ENCODE data around the gene CLCF1. TPM values are rescaled to one million over a fixed set of nuclear protein-coding genes. Genes with fewer than 3 reads are reported as not detected.

CLCF1 gene
- total and polyA plus RNA-seq, 2 donors (not counting 3 experiments of a cell fraction or from before 2014, with no cell fraction given), result 5.8 to 6.5 TPM

- Histone ChIP-seq H3K9me1 (replicated peaks; ENCODE audit: control insufficient read depth, extremely low read depth, insufficient read depth, low read length) (no peaks in the 10 kb centered on the region), H3K36me3 (ENCODE audit: control insufficient read depth in 2 of 2, extremely low read depth in 1 of 2, insufficient read depth in 2 of 2, low read length in 2 of 2) (no peaks in the 10 kb centered on the region), H3K79me2 (ENCODE audit: control insufficient read depth, insufficient read depth, low read length) (peaks cover 14% of the 10 kb centered on the region), H2AFZ (ENCODE audit: low read depth, low read length) (peak overlapping the region; percentile 30), H4K20me1 (replicated peaks; ENCODE audit: control insufficient read depth, extremely low read depth, insufficient read depth, low read length) (no peaks in the 10 kb centered on the region), H3K4me2 (ENCODE audit: insufficient read depth, low read length) (no peak overlapping the region), H3K27me3 (ENCODE audit: control insufficient read depth in 2 of 2, insufficient read depth in 2 of 2, low read length in 2 of 2) (peaks cover 0 to 3% of the 10 kb centered on the region in 2 experiments), H3K4me1 (ENCODE audit: control insufficient read depth, extremely low read depth, insufficient read depth, low read length) (peaks cover 30% of the 10 kb centered on the region), H3K9ac (replicated peaks; ENCODE audit: extremely low read depth, insufficient read depth, low read length) (peak overlapping the region; percentile 1), H3K4me3 (replicated peaks in 1 of 3; ENCODE audit: insufficient read depth in 1 of 3, low read depth in 1 of 3, low read length in 3 of 3) (no peak overlapping the region), H3K27ac (ENCODE audit: insufficient read depth, low read depth, low read length) (peak overlapping the region; percentile 33), H3K9me3 (replicated peaks; ENCODE audit: control insufficient read depth, insufficient read depth, low read length) (no peaks in the 10 kb centered on the region)
- CTCF ChIA-PET, result interaction anchor here (0.7 to 19.7 kb wide), 15 partner anchors 6 to 294 kb away, joined by 3 to 1051 read pairs (median 5); partner anchors contain the start of genes GSTP1, POLD4, PPP1CA and RAD9A
- BruUV-seq (replicated peaks), result no TSS peak
- FAIRE-seq, result no peak
- POLR2A ChIA-PET, result interaction anchor here (0.7 to 1.4 kb wide), 3 partner anchors 17 to 207 kb away, joined by 3 to 12 read pairs (median 4); no protein-coding TSS in a partner anchor
- dilution Hi-C loops (cut with MboI; ENCODE audit: extremely low pct_ligation_motif_present, low sequenced_read_pairs) (no loop called here), intact Hi-C loops (cut with micrococcal nuclease) (loop anchor here (1.0 kb wide), 2 partner anchors 17 to 86 kb away; no protein-coding TSS in a partner anchor)
- no peak for DNase-seq (ENCODE audit: low read depth, low spot score)
- TF ChIP-seq EZH2 (IDR thresholded peaks at IDR 0.05; ENCODE audit: borderline replicate concordance, low read depth, low read length, severe bottlenecking) (no peak), GATA2 (IDR thresholded peaks at IDR 0.05; ENCODE audit: insufficient read depth, insufficient read length, low read depth, low read length) (no peak)
These were observed 1.3 kb upstream of the CLCF1 start for GRCh38 chr11:67374571-67375281.

GRCh38 chr11:67373648-67374570 lies 511 bp upstream of the CLCF1 start:
- H3K4me2 ChIP-seq (ENCODE audit: insufficient read depth, low read length), result peak overlapping the region; percentile 64
- intact Hi-C loops (cut with micrococcal nuclease) (loop anchor here (1.0 kb wide), 2 partner anchors 17 to 86 kb away; no protein-coding TSS in a partner anchor), dilution Hi-C loops (cut with MboI; ENCODE audit: extremely low pct_ligation_motif_present, low sequenced_read_pairs) (no loop called here)
- H3K9me3 ChIP-seq (replicated peaks; ENCODE audit: control insufficient read depth, insufficient read depth, low read length), result no peaks in the 10 kb centered on the region
- H3K4me3 ChIP-seq (replicated peaks in 1 of 3; ENCODE audit: insufficient read depth in 1 of 3, low read depth in 1 of 3, low read length in 3 of 3), result peak overlapping the region; percentile 51 to 86 (median 64)
- TF ChIP-seq MYC (IDR thresholded peaks at IDR 0.05; ENCODE audit: low read depth, low read length) (no peak), FOS (IDR thresholded peaks at IDR 0.05; ENCODE audit: borderline replicate concordance, insufficient read depth, low read length) (peak; percentile 43), POLR2AphosphoS5 (IDR thresholded peaks at IDR 0.05; ENCODE audit: insufficient read depth, low read depth, low read length) (peak; percentile 62), POLR2A (IDR thresholded peaks at IDR 0.05; ENCODE audit: low read depth, low read length) (peak; percentile 58), CTCF (IDR thresholded peaks at IDR 0.05; ENCODE audit: extremely low read depth in 1 of 2, insufficient read depth in 1 of 2, low read depth in 1 of 2, low read length in 2 of 2) (peak; percentile 60 to 79)
- POLR2A ChIA-PET, result interaction anchor here (0.6 to 1.4 kb wide), 2 partner anchors 17 to 28 kb away, joined by 3 to 4 read pairs; partner anchors contain the start of gene PPP1CA
- peaks cover 38% of the 10 kb centered on the region for H3K4me1 ChIP-seq (ENCODE audit: control insufficient read depth, extremely low read depth, insufficient read depth, low read length)
- DNase-seq (ENCODE audit: low read depth, low spot score) (peak; percentile 82), FAIRE-seq (peak; percentile 90)
- no TSS peak for BruUV-seq (replicated peaks)
- no peaks in the 10 kb centered on the region for H3K9me1 ChIP-seq (replicated peaks; ENCODE audit: control insufficient read depth, extremely low read depth, insufficient read depth, low read length)
- H3K27ac ChIP-seq (ENCODE audit: insufficient read depth, low read depth, low read length), result peak overlapping the region; percentile 63
- peak overlapping the region; percentile 30 for H2AFZ ChIP-seq (ENCODE audit: low read depth, low read length)
- H3K79me2 ChIP-seq (ENCODE audit: control insufficient read depth, insufficient read depth, low read length), result peaks cover 14% of the 10 kb centered on the region
- H3K36me3 ChIP-seq (ENCODE audit: control insufficient read depth in 2 of 2, extremely low read depth in 1 of 2, insufficient read depth in 2 of 2, low read length in 2 of 2), result no peaks in the 10 kb centered on the region
- H3K27me3 ChIP-seq (ENCODE audit: control insufficient read depth in 2 of 2, insufficient read depth in 2 of 2, low read length in 2 of 2), result peaks cover 0 to 3% of the 10 kb centered on the region in 2 experiments
- peak overlapping the region; percentile 67 for H3K9ac ChIP-seq (replicated peaks; ENCODE audit: extremely low read depth, insufficient read depth, low read length)
- CTCF ChIA-PET, result interaction anchor here (0.6 to 19.7 kb wide), 15 partner anchors 7 to 313 kb away, joined by 3 to 1051 read pairs (median 5); partner anchors contain the start of genes POLD4, PPP1CA and RAD9A
- no peaks in the 10 kb centered on the region for H4K20me1 ChIP-seq (replicated peaks; ENCODE audit: control insufficient read depth, extremely low read depth, insufficient read depth, low read length)

Measured in endothelial cell of umbilical vein (primary cell).